ENCODE measurements around the gene GH1.
"Not testable (repeated sequence)": the region's sequence is repeated elsewhere in the genome, so short reads cannot be mapped to it uniquely, and the experiment has no call there.

DNA sequence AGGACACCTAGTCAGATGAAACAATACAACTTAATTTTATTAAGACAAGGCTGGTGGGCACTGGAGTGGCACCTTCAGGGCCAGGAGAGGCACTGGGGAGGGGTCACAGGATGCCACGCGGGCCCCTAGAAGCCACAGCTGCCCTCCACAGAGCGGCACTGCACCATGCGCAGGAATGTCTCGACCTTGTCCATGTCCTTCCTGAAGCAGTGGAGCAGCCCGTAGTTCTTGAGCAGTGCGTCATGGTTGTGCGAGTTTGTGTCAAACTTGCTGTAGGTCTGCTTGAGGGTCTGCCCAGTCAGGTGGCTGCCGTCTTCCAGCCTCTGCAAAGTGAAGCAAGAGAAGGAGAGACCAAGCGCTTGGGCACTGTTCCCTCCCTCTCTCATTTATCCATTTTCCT is 9.1 kb downstream of the GH1 start:
- TF ChIP-seq POLR2A (IDR thresholded peaks at IDR 0.05), result not testable (repeated sequence)
- TF ChIP-seq, protein P1, sequence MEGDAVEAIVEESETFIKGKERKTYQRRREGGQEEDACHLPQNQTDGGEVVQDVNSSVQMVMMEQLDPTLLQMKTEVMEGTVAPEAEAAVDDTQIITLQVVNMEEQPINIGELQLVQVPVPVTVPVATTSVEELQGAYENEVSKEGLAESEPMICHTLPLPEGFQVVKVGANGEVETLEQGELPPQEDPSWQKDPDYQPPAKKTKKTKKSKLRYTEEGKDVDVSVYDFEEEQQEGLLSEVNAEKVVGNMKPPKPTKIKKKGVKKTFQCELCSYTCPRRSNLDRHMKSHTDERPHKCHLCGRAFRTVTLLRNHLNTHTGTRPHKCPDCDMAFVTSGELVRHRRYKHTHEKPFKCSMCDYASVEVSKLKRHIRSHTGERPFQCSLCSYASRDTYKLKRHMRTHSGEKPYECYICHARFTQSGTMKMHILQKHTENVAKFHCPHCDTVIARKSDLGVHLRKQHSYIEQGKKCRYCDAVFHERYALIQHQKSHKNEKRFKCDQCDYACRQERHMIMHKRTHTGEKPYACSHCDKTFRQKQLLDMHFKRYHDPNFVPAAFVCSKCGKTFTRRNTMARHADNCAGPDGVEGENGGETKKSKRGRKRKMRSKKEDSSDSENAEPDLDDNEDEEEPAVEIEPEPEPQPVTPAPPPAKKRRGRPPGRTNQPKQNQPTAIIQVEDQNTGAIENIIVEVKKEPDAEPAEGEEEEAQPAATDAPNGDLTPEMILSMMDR (IDR thresholded peaks at IDR 0.05), result not testable (repeated sequence)
